Activated B cell treated with CpG ODN at 0.5 μM for 24 hours (primary cell): ENCODE measurements around the gene ST6GALNAC1. TPM values are rescaled to one million over a fixed set of nuclear protein-coding genes. Genes with fewer than 3 reads are reported as not detected.
A peak's percentile ranks its signal among the peaks of the same experiment; 100 is the strongest.

ENCODE experiments used
- ATAC-seq: fragments of 200-7000 bp; cut with Tn5 transposase; one replicate; pipeline ENCODE4 v1.10.0; 2021; ENCODE audit warnings: low read depth, mild to moderate bottlenecking, moderate library complexity
- CTCF ChIA-PET: fragments of 350-600 bp; sonication (Branson Sonifier 250); formaldehyde crosslinking; loops from one replicate; lab custom pipeline; 2021; ENCODE audit warnings: antibody characterized with exemption; lab: Charles Lee
- POLR2A ChIA-PET: fragments of 350-600 bp; sonication (Branson Sonifier 250); formaldehyde crosslinking; loops from one replicate; lab custom pipeline; 2021; ENCODE audit warnings: antibody characterized with exemption; lab: Charles Lee
- DNase-seq: peaks from one replicate; pipeline ENCODE4 v3.0.0; 2022
- H3K27ac Mint-ChIP-seq: one replicate; pipeline ENCODE4 v1.8.0; 2020; ENCODE audit warnings: mixed read lengths
- H3K27me3 Mint-ChIP-seq: one replicate; pipeline ENCODE4 v1.8.0; 2021; ENCODE audit warnings: mixed read lengths
- H3K36me3 Mint-ChIP-seq: one replicate; pipeline ENCODE4 v1.8.0; 2021; ENCODE audit warnings: low read depth, mixed read lengths
- H3K4me1 Mint-ChIP-seq: one replicate; pipeline ENCODE4 v1.8.0; 2021; ENCODE audit warnings: mixed read lengths
- H3K4me3 Mint-ChIP-seq: one replicate; pipeline ENCODE4 v1.8.0; 2020; ENCODE audit warnings: mild to moderate bottlenecking, mixed read lengths
- H3K9me3 Mint-ChIP-seq: one replicate; pipeline ENCODE4 v1.8.0; 2020; ENCODE audit warnings: mixed read lengths
- intact Hi-C: fragments of 100-400 bp; cut with micrococcal nuclease; formaldehyde crosslinking; loops from one replicate; pipeline ENCODE4 v1.15.1; 2024
- total RNA-seq: library from RNA; stranded (reverse); gene quantifications from 2 replicates; pipeline ENCODE4 v1.2.3, GENCODE V29; 2022
- TF ChIP-seq, protein P1 (sequence below): fragments of 200-600 bp; IDR thresholded peaks from one replicate; pipeline ENCODE4 v1.8.0; 2022; ENCODE audit warnings: antibody characterized with exemption, mild to moderate bottlenecking

Gene ST6GALNAC1
- total RNA-seq, 1 donor from 2014 or later = not detected

- CTCF ChIA-PET = interaction anchor here (2.0 kb wide), 1 partner anchor 31 kb away, joined by 5 read pairs; no protein-coding TSS in a partner anchor
- POLR2A ChIA-PET = no interaction called here
- DNase-seq = no peak
- TF ChIP-seq, protein P1, sequence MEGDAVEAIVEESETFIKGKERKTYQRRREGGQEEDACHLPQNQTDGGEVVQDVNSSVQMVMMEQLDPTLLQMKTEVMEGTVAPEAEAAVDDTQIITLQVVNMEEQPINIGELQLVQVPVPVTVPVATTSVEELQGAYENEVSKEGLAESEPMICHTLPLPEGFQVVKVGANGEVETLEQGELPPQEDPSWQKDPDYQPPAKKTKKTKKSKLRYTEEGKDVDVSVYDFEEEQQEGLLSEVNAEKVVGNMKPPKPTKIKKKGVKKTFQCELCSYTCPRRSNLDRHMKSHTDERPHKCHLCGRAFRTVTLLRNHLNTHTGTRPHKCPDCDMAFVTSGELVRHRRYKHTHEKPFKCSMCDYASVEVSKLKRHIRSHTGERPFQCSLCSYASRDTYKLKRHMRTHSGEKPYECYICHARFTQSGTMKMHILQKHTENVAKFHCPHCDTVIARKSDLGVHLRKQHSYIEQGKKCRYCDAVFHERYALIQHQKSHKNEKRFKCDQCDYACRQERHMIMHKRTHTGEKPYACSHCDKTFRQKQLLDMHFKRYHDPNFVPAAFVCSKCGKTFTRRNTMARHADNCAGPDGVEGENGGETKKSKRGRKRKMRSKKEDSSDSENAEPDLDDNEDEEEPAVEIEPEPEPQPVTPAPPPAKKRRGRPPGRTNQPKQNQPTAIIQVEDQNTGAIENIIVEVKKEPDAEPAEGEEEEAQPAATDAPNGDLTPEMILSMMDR = no peak
- peaks cover 29% of the 10 kb centered on the region for H3K27me3 Mint-ChIP-seq
- H3K36me3 Mint-ChIP-seq = no peaks in the 10 kb centered on the region
- H3K9me3 Mint-ChIP-seq = no peaks in the 10 kb centered on the region
- H3K4me3 Mint-ChIP-seq = no peak overlapping the region
- intact Hi-C loops = no loop called here
- ATAC-seq = no peak
- H3K4me1 Mint-ChIP-seq = no peaks in the 10 kb centered on the region
- H3K27ac Mint-ChIP-seq = no peak overlapping the region
These were observed 50.2 kb downstream of the ST6GALNAC1 start for GRCh38 chr17:76593384-76593826.

GRCh38 chr17:76588182-76588581 is 55.4 kb downstream of the ST6GALNAC1 start:
- CTCF ChIA-PET = no interaction called here
- TF ChIP-seq, protein P1 = no peak
- Mint-ChIP-seq H3K36me3 (no peaks in the 10 kb centered on the region), H3K27me3 (peaks cover 34% of the 10 kb centered on the region), H3K4me1 (peaks cover 18% of the 10 kb centered on the region), H3K27ac (no peak overlapping the region), H3K4me3 (no peak overlapping the region), H3K9me3 (no peaks in the 10 kb centered on the region)
- POLR2A ChIA-PET = interaction anchor here (0.8 kb wide), 1 partner anchor 22 kb away, joined by 7 read pairs; no protein-coding TSS in a partner anchor
- ATAC-seq = no peak
- no peak for DNase-seq
- intact Hi-C loops = loop anchor here (5.0 kb wide), 1 partner anchor 34 kb away; no protein-coding TSS in a partner anchor

- ATAC-seq (no peak), DNase-seq (no peak)
- no peak overlapping the region for H3K27ac Mint-ChIP-seq
- peaks cover 18% of the 10 kb centered on the region for H3K4me1 Mint-ChIP-seq
- no peaks in the 10 kb centered on the region for H3K9me3 Mint-ChIP-seq
- TF ChIP-seq, protein P1 = no peak
- ChIA-PET POLR2A (interaction anchor here (1.6 to 2.0 kb wide), 2 partner anchors 30 to 59 kb away, joined by 8 to 18 read pairs; no protein-coding TSS in a partner anchor), CTCF (interaction anchor here (1.0 to 1.2 kb wide), 2 partner anchors 29 to 37 kb away, joined by 3 to 4 read pairs; no protein-coding TSS in a partner anchor)
- H3K27me3 Mint-ChIP-seq = peaks cover 39% of the 10 kb centered on the region
- intact Hi-C loops = loop anchor here (5.0 kb wide), 1 partner anchor 35 kb away; no protein-coding TSS in a partner anchor
- H3K4me3 Mint-ChIP-seq = peak overlapping the region; percentile 32
- no peaks in the 10 kb centered on the region for H3K36me3 Mint-ChIP-seq
These were observed 56.6 kb downstream of the ST6GALNAC1 start for GRCh38 chr17:76586741-76587487.

DNA sequence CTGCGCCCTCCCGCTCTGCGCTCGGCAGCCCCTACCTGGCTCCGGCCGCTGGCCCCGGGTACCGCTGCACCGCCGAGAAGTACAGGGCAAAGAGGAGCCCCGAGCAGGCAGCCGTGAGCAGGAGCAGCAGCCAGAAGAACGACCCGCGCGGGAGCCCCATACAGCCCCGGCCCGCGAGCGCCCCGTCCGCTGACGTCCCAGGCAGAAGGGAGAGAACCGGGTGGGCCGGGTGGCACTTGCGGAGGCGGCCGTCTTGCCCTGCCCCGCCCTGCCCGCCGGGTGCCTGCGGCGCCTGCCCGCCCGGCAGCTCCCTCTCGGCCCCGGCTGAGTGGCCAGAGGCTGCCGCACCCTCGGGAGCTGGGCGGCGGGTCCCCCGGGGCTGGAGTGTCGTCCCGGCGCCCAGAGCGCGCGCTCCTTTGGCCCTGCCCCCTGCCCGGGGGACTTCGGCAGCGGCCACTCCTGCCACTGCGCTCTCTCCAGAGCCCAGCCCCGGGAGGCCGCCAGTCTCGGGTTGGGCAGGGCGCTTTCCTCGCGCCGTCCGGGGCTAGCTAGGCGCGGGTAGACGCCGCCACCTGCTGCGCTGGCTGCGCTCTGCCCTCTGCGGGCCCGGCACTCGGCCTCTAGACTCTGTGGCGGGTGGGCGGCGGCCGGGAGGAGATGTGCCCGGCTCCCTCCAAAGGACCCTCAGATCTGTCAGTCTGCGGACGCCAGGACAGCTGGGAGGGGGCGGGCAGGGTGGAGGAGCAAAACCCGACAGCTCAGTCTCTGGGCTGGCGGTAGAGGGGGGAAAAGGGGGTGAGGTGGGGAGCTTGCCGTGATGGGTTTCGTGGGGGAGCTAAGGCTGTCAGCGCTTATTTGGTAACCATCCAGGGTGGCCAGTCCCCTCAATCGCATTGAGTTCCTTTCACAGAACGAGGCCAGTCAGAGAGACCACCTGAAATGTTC is 57.6 kb downstream of the ST6GALNAC1 start, which contains the start of gene ST6GALNAC2:
Gene ST6GALNAC2, minus strand, starts transcription at position 212 of the 945 bp plus-strand sequence. Its CDS starts 52 bp downstream, at position 160.
- TF ChIP-seq, protein P1 = no peak
- ATAC-seq (peak; percentile 75), DNase-seq (peak; percentile 52)
- peaks cover 18% of the 10 kb centered on the region for H3K4me1 Mint-ChIP-seq
- H3K9me3 Mint-ChIP-seq = no peaks in the 10 kb centered on the region
- ChIA-PET CTCF (interaction anchor here (1.0 to 1.2 kb wide), 2 partner anchors 28 to 38 kb away, joined by 3 to 4 read pairs; no protein-coding TSS in a partner anchor), POLR2A (interaction anchor here (0.6 to 2.0 kb wide), 6 partner anchors 29 to 1432 kb away, joined by 3 to 18 read pairs (median 8); partner anchors contain the start of gene PRPSAP1)
- no peaks in the 10 kb centered on the region for H3K36me3 Mint-ChIP-seq
- intact Hi-C loops = loop anchor here (5.0 kb wide), 1 partner anchor 36 kb away; no protein-coding TSS in a partner anchor
- H3K27me3 Mint-ChIP-seq = peaks cover 39% of the 10 kb centered on the region
- peak within 1 kb of the TSS; percentile 75 for H3K4me3 Mint-ChIP-seq
- no peak within 1 kb of the TSS for H3K27ac Mint-ChIP-seq
